NB4 (cell line): ENCODE results near the gene ACIN1.

ENCODE experiments used
- CTCF ChIP-seq: IDR thresholded peaks from one replicate; pipeline ENCODE4 v1.5.1; 2012; ENCODE audit warnings: low read depth, low read length
- POLR2A ChIP-seq: IDR thresholded peaks from 2 replicates; pipeline ENCODE4 v1.6.1; 2011; ENCODE audit warnings: mild to moderate bottlenecking; ENCODE audit not compliant: insufficient read length; ENCODE audit errors: extremely low read depth

- TF ChIP-seq CTCF (no peak), POLR2A (no peak)
Observed at GRCh38 chr14:23086565-23086964, 8.4 kb downstream of the ACIN1 start.
